PC-9 (cell line): ENCODE measurements around the gene TAF11L5. TPM values are rescaled to one million over a fixed set of nuclear protein-coding genes. Genes with fewer than 3 reads are reported as not detected.
"Not testable (repeated sequence)": the region's sequence is repeated elsewhere in the genome, so short reads cannot be mapped to it uniquely, and the experiment has no call there.

ENCODE experiments used
- BruUV-seq: library from RNA; stranded (reverse); fragments of 400-500 nt; replicated peaks from 2 replicates; lab custom pipeline; 2021; lab: Mats Ljungman, UMichigan
- CTCF ChIA-PET: fragments of 300-600 bp; sonication (Branson Sonifier 250); formaldehyde crosslinking; loops from one replicate; lab custom pipeline; 2022; ENCODE audit warnings: antibody characterized with exemption; lab: Charles Lee
- POLR2A ChIA-PET: fragments of 300-600 bp; sonication (Branson Sonifier 250); formaldehyde crosslinking; loops from one replicate; lab custom pipeline; 2022; ENCODE audit warnings: antibody characterized with exemption; ENCODE audit not compliant: unreplicated experiment; lab: Charles Lee
- DNase-seq, 2 experiments: peaks; one replicate each; pipeline versions ENCODE4 v3.0.0 to v3.0.0-alpha.2; 2015 to 2022; ENCODE audit warnings: mixed read lengths in 1 of 2
- H2AFZ ChIP-seq: fragments of 200-600 bp; sonication (generic); 2 replicates; pipeline ENCODE4 v1.8.1; 2017; ENCODE audit warnings: antibody characterized with exemption
- H3F3A ChIP-seq: fragments of 200-600 bp; sonication (generic); 2 replicates; pipeline ENCODE4 v1.8.1; 2017; ENCODE audit warnings: antibody characterized with exemption, mild to moderate bottlenecking, low read depth; ENCODE audit not compliant: insufficient read depth
- H3K27ac ChIP-seq: fragments of 200-600 bp; sonication (generic); 2 replicates; pipeline ENCODE4 v1.6.1; 2016; ENCODE audit warnings: mixed run types
- H3K27me3 ChIP-seq: fragments of 200-600 bp; sonication (generic); 2 replicates; pipeline ENCODE4 v1.6.1; 2016; ENCODE audit warnings: low read depth, mixed run types; ENCODE audit not compliant: insufficient read depth
- H3K36me3 ChIP-seq: fragments of 200-600 bp; sonication (generic); 2 replicates; pipeline ENCODE4 v1.6.1; 2016; ENCODE audit warnings: low read depth, mixed run types
- H3K4me1 ChIP-seq: fragments of 200-600 bp; sonication (generic); replicated peaks from 2 replicates; pipeline ENCODE4 v1.6.1; 2016; ENCODE audit warnings: mixed run types; ENCODE audit not compliant: insufficient read depth
- H3K4me2 ChIP-seq: fragments of 200-600 bp; sonication (generic); 2 replicates; pipeline ENCODE4 v1.6.1; 2017; ENCODE audit warnings: mixed run types
- H3K4me3 ChIP-seq: fragments of 200-600 bp; sonication (generic); 2 replicates; pipeline ENCODE4 v1.6.1; 2016; ENCODE audit warnings: mixed run types
- H3K79me2 ChIP-seq: fragments of 200-600 bp; sonication (generic); 2 replicates; pipeline ENCODE4 v1.6.1; 2017; ENCODE audit warnings: low read depth, mixed run types
- H3K9me2 ChIP-seq: fragments of 200-600 bp; sonication (generic); 2 replicates; pipeline ENCODE4 v1.8.1; 2017; ENCODE audit warnings: mild to moderate bottlenecking; ENCODE audit not compliant: insufficient read depth
- H3K9me3 ChIP-seq: fragments of 200-600 bp; sonication (generic); 2 replicates; pipeline ENCODE4 v1.8.1; 2016; ENCODE audit warnings: low read depth; ENCODE audit not compliant: insufficient read depth
- H4K20me1 ChIP-seq: fragments of 200-600 bp; sonication (generic); 2 replicates; pipeline ENCODE4 v1.8.1; 2017; ENCODE audit not compliant: insufficient read depth
- EZH2 ChIP-seq: fragments of 200-600 bp; sonication (generic); IDR thresholded peaks from 2 replicates; pipeline ENCODE4 v1.8.0; 2017; ENCODE audit warnings: antibody characterized with exemption, low read depth
- intact Hi-C: fragments of 100-400 bp; cut with micrococcal nuclease; formaldehyde crosslinking; loops from one replicate; pipeline ENCODE4 v1.10.0; 2022; ENCODE audit not compliant: unreplicated experiment
- total RNA-seq: library from RNA; stranded (reverse); gene quantifications from 2 replicates; pipeline ENCODE4 v1.2.3, GENCODE V29; 2021
- TF ChIP-seq, protein P1 (sequence below): fragments of 200-600 bp; sonication (generic); conservative IDR thresholded peaks from 2 replicates; pipeline ENCODE4 v1.6.1; 2017; ENCODE audit warnings: mixed run types, antibody characterized with exemption, mild to moderate bottlenecking, moderate library complexity

Gene TAF11L5
- total RNA-seq, 1 experiment from 2014 or later = not detected

GRCh38 chr5:17492770-17493169, 32.3 kb upstream of the TAF11L5 start:
- H3F3A ChIP-seq = no peaks in the 10 kb centered on the region
- no peak overlapping the region for H2AFZ ChIP-seq
- H3K9me2 ChIP-seq = no peaks in the 10 kb centered on the region
- DNase-seq = no peak
- POLR2A ChIA-PET = no interaction called here
- H3K4me2 ChIP-seq = no peak overlapping the region
- BruUV-seq = no TSS peak
- peaks cover 28% of the 10 kb centered on the region; the same call in 1 of the 2 replicates for H3K27me3 ChIP-seq
- H3K36me3 ChIP-seq = no peaks in the 10 kb centered on the region
- no peaks in the 10 kb centered on the region for H4K20me1 ChIP-seq
- H3K9me3 ChIP-seq = no peaks in the 10 kb centered on the region
- no peak overlapping the region for H3K27ac ChIP-seq
- intact Hi-C loops = no loop called here
- CTCF ChIA-PET = interaction anchor here (0.7 kb wide), 1 partner anchor 452 kb away, joined by 7 read pairs; no protein-coding TSS in a partner anchor
- no peaks in the 10 kb centered on the region for H3K79me2 ChIP-seq
- H3K4me3 ChIP-seq = no peak overlapping the region
- no peaks in the 10 kb centered on the region for H3K4me1 ChIP-seq
- no peak for TF ChIP-seq EZH2
- TF ChIP-seq, protein P1, sequence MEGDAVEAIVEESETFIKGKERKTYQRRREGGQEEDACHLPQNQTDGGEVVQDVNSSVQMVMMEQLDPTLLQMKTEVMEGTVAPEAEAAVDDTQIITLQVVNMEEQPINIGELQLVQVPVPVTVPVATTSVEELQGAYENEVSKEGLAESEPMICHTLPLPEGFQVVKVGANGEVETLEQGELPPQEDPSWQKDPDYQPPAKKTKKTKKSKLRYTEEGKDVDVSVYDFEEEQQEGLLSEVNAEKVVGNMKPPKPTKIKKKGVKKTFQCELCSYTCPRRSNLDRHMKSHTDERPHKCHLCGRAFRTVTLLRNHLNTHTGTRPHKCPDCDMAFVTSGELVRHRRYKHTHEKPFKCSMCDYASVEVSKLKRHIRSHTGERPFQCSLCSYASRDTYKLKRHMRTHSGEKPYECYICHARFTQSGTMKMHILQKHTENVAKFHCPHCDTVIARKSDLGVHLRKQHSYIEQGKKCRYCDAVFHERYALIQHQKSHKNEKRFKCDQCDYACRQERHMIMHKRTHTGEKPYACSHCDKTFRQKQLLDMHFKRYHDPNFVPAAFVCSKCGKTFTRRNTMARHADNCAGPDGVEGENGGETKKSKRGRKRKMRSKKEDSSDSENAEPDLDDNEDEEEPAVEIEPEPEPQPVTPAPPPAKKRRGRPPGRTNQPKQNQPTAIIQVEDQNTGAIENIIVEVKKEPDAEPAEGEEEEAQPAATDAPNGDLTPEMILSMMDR = no peak

DNA sequence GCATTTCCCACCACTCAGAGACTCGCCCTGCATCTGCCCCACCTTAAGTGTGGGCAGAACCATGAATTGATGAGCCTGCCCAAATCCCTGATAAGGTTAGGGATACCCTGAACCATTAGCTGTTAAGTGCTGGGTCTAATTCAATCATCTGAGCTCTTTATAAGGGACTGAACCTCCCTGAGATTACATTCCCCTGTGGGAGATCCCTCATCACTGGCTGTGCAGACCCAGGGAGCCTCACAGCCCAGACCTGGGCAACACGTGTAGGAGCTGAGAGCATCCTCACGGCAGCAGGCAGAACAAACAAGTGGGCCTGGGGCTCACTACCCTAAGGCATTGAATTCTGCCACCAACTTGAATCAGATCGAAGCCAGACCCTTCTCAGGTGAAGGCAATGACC, 27.6 kb upstream of the TAF11L5 start:
- no peaks in the 10 kb centered on the region for H3K4me1 ChIP-seq
- H3K27me3 ChIP-seq = peaks cover 41% of the 10 kb centered on the region
- ChIA-PET POLR2A (no interaction called here), CTCF (no interaction called here)
- intact Hi-C loops = no loop called here
- H3K36me3 ChIP-seq = no peaks in the 10 kb centered on the region
- 0 out of 2 replicates have a peak, but pooled peaks cover 5% of the 10 kb centered on the region for H3K9me3 ChIP-seq
- TF ChIP-seq, protein P1 = no peak
- TF ChIP-seq EZH2 = no peak
- BruUV-seq = no TSS peak
- no peak overlapping the region for H3K4me2 ChIP-seq
- H3K9me2 ChIP-seq = no peaks in the 10 kb centered on the region
- DNase-seq = no peak
- no peaks in the 10 kb centered on the region for H4K20me1 ChIP-seq
- no peak overlapping the region for H3K27ac ChIP-seq
- H2AFZ ChIP-seq = no peak overlapping the region
- no peak overlapping the region for H3K4me3 ChIP-seq
- H3K79me2 ChIP-seq = no peaks in the 10 kb centered on the region
- no peaks in the 10 kb centered on the region for H3F3A ChIP-seq

DNA sequence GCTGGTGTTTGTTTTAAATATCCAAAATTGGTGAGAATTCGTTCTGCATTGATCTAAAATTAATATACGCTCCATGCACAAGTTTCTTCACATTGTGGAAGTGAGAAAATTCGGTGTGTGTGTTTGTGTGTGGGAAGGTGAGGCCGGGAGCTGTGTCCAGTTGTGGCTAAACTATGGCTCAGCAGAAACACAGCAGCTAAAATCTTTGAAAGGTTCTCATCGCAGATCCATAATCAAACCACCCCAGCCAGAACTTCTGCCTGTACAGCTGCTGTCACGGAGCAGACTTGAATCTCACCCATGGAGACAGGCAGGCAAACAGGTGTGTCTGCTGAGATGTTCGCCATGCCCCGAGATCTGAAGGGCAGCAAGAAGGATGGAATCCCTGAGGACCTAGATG, 27.1 kb upstream of the TAF11L5 start, which contains the start of gene TAF11L2:
Gene TAF11L2, plus strand, starts transcription at position 301 of the 400 bp plus-strand sequence.
- H3K27ac ChIP-seq, H3F3A ChIP-seq, H3K4me1 ChIP-seq, H3K9me2 ChIP-seq, BruUV-seq, DNase-seq, H3K4me3 ChIP-seq, intact Hi-C loops, H3K36me3 ChIP-seq, POLR2A ChIA-PET, H3K4me2 ChIP-seq, H3K9me3 ChIP-seq, H2AFZ ChIP-seq, H3K79me2 ChIP-seq, CTCF ChIA-PET, H4K20me1 ChIP-seq: not testable (repeated sequence)
- H3K27me3 ChIP-seq = peaks cover 36% of the 10 kb centered on the region

DNA sequence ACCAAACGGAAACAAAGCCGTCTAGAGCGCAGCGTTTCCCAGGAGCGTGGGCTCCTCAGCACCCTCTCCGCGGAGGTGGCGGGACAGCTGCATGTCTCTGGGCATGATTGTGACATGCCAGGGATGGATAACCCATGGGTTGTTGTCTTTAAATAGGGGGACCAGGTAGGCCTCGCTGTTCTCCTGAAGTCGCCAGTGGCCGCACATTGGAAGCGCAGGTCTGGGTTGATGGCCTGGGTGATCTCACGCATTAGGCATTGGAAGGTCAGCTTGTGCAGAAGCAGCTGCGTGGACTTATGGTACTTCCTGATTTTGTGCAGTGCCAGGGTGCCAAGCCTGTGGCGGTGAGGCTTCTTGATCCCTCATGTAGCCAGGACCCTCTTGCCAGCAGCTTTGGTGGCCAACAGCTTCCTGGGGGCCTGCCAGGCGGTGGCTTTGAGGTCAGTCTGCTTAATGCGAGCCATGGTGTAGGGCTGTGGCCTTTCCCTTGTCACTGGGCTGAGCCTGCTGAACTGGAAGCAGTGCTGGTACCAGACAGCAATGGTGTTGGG, 13.2 kb upstream of the TAF11L5 start:
- BruUV-seq = no TSS peak

GRCh38 chr5:17517526-17517925, 7.5 kb upstream of the TAF11L5 start:
- BruUV-seq, intact Hi-C loops: not testable (repeated sequence)
- POLR2A ChIA-PET = interaction anchor here (0.6 kb wide), 1 partner anchor 906 kb away, joined by 8 read pairs; no protein-coding TSS in a partner anchor

More for the DNA sequence above, 13.2 kb upstream of the TAF11L5 start:
- H3K27ac ChIP-seq = no peak overlapping the region
- H3K9me3 ChIP-seq = no peaks in the 10 kb centered on the region
- no peaks in the 10 kb centered on the region for H3K9me2 ChIP-seq
- TF ChIP-seq, protein P1 = no peak
- TF ChIP-seq EZH2 = no peak
- peaks cover 46% of the 10 kb centered on the region for H3K27me3 ChIP-seq
- H2AFZ ChIP-seq = no peak overlapping the region
- H3K79me2 ChIP-seq = no peaks in the 10 kb centered on the region
- CTCF ChIA-PET = no interaction called here
- POLR2A ChIA-PET = no interaction called here
- DNase-seq = no peak
- H3K36me3 ChIP-seq = no peaks in the 10 kb centered on the region
- no peak overlapping the region for H3K4me3 ChIP-seq
- H4K20me1 ChIP-seq = no peaks in the 10 kb centered on the region
- H3K4me1 ChIP-seq = no peaks in the 10 kb centered on the region
- intact Hi-C loops = no loop called here
- no peak overlapping the region for H3K4me2 ChIP-seq
- no peaks in the 10 kb centered on the region for H3F3A ChIP-seq

More at GRCh38 chr5:17517526-17517925, 7.5 kb upstream of the TAF11L5 start:
- H2AFZ ChIP-seq, H3K36me3 ChIP-seq, H3K9me2 ChIP-seq, H3K4me1 ChIP-seq, H3K27ac ChIP-seq, H3K79me2 ChIP-seq, H4K20me1 ChIP-seq, H3K9me3 ChIP-seq, DNase-seq, H3F3A ChIP-seq, CTCF ChIA-PET, H3K4me2 ChIP-seq, H3K4me3 ChIP-seq: not testable (repeated sequence)
- peaks cover 14% of the 10 kb centered on the region for H3K27me3 ChIP-seq
